Thoracic aorta (tissue), 2 donors: Measurements from ENCODE around the gene GDF3. TPM values are rescaled to one million over a fixed set of nuclear protein-coding genes. Genes with fewer than 3 reads are reported as not detected.

Experiments
- ATAC-seq: fragments of 150-250 bp; one replicate; pipeline ENCODE4 v1.8.0; 2017; ENCODE audit warnings: low read depth; ENCODE audit not compliant: insufficient number of reproducible peaks, low FRiP score
- DNase-seq: peaks from one replicate; pipeline ENCODE4 v3.0.0-alpha.2; 2020; ENCODE audit warnings: low spot score
- H3K27ac ChIP-seq, 2 donors: fragments of 200-600 bp; sonication (generic); 1 replicate in 1 of 2; 2 replicates in 1 of 2; pipeline ENCODE4 v1.5.1; 2016; ENCODE audit warnings: mild to moderate bottlenecking in 2 of 2, moderate library complexity in 2 of 2
- H3K27me3 ChIP-seq: fragments of 200-600 bp; sonication (generic); replicated peaks from 2 replicates; pipeline ENCODE4 v1.6.0; 2016; ENCODE audit warnings: mild to moderate bottlenecking; ENCODE audit not compliant: insufficient read depth
- H3K36me3 ChIP-seq: fragments of 200-600 bp; sonication (generic); one replicate; pipeline ENCODE4 v1.5.1; 2016
- H3K4me1 ChIP-seq, 2 donors: fragments of 200-600 bp; sonication (generic); 1 replicate in 1 of 2; 2 replicates in 1 of 2; pipeline versions ENCODE4 v1.5.1 to v1.6.0; 2016; ENCODE audit warnings: low read depth in 2 of 2, mild to moderate bottlenecking in 1 of 2; ENCODE audit not compliant: control insufficient read depth in 1 of 2
- H3K4me3 ChIP-seq: fragments of 200-600 bp; sonication (generic); 2 replicates; pipeline ENCODE4 v1.5.1; 2016; ENCODE audit warnings: mild to moderate bottlenecking
- H3K9me3 ChIP-seq: fragments of 200-600 bp; sonication (generic); 2 replicates; pipeline ENCODE4 v1.5.1; 2016
- CTCF ChIP-seq: fragments of 200-600 bp; sonication (generic); IDR thresholded peaks from one replicate; pipeline ENCODE4 v1.5.1; 2019; ENCODE audit warnings: antibody characterized with exemption
- total RNA-seq, 2 donors: library from RNA; depleted of rRNA; stranded (reverse); fragments of >200 nt; gene quantifications; one replicate each; pipeline versions ENCODE4 v1.1.0 to v1.2.3, GENCODE V29; 2016

GDF3 gene
- total RNA-seq, 2 donors from 2014 or later = not detected

DNA sequence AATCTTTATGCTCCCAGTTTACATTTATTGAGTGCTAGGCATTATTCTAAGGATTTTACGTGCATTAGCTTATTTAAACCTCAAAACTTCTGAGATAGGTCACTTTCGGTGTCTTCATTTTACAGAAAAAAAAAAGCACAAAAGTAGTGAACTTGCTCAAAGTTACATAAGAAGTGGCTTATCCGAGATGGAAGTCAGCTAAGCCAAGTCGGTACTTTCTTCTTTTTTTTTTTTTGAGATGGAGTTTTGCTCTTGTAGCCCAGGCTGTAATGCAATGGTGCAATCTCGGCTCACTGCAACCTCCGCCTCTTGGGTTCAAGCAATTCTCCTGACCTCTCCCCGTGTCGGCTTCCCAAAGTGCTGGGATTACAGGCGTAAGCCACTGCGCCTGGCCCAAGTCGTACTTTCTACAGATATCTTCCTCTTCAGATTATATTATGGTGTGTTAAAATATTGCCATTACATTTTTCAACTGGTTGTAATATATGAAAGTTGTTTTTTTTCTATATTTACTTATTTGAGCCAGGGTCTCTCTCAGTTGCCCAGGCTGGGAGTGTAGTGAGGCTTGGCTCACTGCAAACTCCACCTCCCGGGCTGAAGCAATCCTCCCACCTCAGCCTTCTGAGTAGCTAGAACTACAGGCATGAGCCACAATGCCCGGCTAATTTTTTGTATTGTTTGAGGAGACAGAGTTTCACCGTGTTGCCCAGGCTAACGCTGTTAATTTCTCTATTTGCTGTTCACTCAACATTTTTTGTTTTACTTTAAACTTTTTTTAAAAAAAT lies 24.6 kb upstream of the GDF3 start:
- no peak for ATAC-seq
- no peak for TF ChIP-seq CTCF
- no peaks in the 10 kb centered on the region for H3K9me3 ChIP-seq
- no peaks in the 10 kb centered on the region for H3K4me1 ChIP-seq
- H3K4me3 ChIP-seq = no peak overlapping the region
- no peaks in the 10 kb centered on the region for H3K27me3 ChIP-seq
- no peak for DNase-seq
- H3K27ac ChIP-seq = no peak overlapping the region
- H3K36me3 ChIP-seq = no peaks in the 10 kb centered on the region

DNA sequence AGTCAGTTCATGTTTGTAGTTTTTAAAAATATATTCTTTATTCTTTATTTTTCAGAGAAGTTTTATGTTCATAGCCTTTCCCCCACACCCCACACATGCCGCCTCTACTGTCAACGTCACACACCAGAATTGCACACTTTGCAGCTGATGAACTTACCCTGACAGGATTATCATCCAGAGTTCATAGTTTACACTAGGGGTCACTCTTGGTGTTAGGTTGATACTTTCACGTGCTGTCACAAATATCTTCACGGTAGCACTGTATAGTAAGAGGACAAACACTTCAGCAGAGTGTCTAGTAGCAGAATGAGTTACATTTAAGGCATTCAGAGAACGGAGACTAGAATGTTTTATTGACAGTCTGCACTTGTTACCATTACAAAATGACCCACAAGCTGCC lies 20.8 kb upstream of the GDF3 start:
- H3K4me3 ChIP-seq = no peak overlapping the region
- H3K36me3 ChIP-seq = no peaks in the 10 kb centered on the region
- H3K4me1 ChIP-seq = no peaks in the 10 kb centered on the region
- no peaks in the 10 kb centered on the region for H3K9me3 ChIP-seq
- no peak for ATAC-seq
- no peak for DNase-seq
- no peak overlapping the region for H3K27ac ChIP-seq
- no peak for TF ChIP-seq CTCF
- H3K27me3 ChIP-seq = no peaks in the 10 kb centered on the region

DNA sequence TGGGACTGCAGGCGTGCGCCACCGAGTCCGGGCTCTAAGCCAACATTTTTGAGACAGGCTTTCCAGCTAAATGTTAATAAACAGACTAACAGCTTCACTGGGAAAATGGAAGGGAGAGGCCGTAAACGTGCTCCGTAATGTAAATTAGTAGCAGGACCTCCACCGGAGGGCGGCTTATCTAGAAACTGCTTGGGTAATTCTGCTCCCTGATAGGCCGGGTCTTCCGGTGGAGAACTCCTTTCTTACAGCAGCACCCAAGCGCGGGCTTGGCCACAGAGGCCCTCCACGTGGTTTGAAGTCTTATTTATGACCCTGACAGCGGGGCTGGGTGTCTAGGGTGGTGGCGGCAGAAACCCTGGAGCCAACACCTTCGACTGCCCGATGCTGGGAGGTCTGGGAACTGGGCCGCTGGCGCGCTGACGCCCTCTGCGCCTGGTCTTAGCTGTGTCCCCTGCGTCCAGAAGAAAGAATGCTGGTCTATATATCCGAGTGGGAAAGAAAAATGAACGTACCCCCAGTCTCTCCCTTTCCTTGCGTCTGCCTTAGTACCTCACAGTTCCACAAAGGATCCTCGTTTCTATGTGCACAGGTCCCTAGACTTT lies 17.4 kb upstream of the GDF3 start:
- Histone ChIP-seq H3K27ac (no peak overlapping the region), H3K36me3 (no peaks in the 10 kb centered on the region), H3K9me3 (no peaks in the 10 kb centered on the region), H3K4me1 (no peaks in the 10 kb centered on the region), H3K27me3 (no peaks in the 10 kb centered on the region), H3K4me3 (no peak overlapping the region)
- ATAC-seq = no peak
- DNase-seq = no peak
- no peak for TF ChIP-seq CTCF

GRCh38 chr12:7711133-7711532 lies 15.6 kb upstream of the GDF3 start, which contains the start of gene DPPA3:
DPPA3 (plus strand) TSS chr12:7711433; CDS start chr12:7711571, 138 bp downstream.
- H3K9me3 ChIP-seq = no peaks in the 10 kb centered on the region
- no peak for TF ChIP-seq CTCF
- no peaks in the 10 kb centered on the region for H3K36me3 ChIP-seq
- H3K27me3 ChIP-seq = no peaks in the 10 kb centered on the region
- H3K4me1 ChIP-seq = no peaks in the 10 kb centered on the region
- no peak for ATAC-seq
- H3K27ac ChIP-seq = no peak within 1 kb of the TSS
- no peak within 1 kb of the TSS for H3K4me3 ChIP-seq
- no peak for DNase-seq

GRCh38 chr12:7709969-7710675 lies 14.5 kb upstream of the GDF3 start:
- H3K36me3 ChIP-seq = no peaks in the 10 kb centered on the region
- no peaks in the 10 kb centered on the region for H3K4me1 ChIP-seq
- ATAC-seq (no peak), DNase-seq (no peak)
- H3K9me3 ChIP-seq = no peaks in the 10 kb centered on the region
- no peak for TF ChIP-seq CTCF
- H3K4me3 ChIP-seq = no peak overlapping the region
- no peak overlapping the region for H3K27ac ChIP-seq
- H3K27me3 ChIP-seq = no peaks in the 10 kb centered on the region
